KBM-7 (cell line): ENCODE data around the gene VSIG10L2.

Experiments
- DNase-seq: peaks from one replicate; pipeline ENCODE4 v3.0.0-alpha.2; 2015
- in situ Hi-C: fragments of 300-500 bp; cut with MboI; formaldehyde crosslinking; loops from 2 replicates; pipeline ENCODE4 v1.14.3; 2020; ENCODE audit warnings: low sequenced_read_pairs, low pct_unique_long_range_greater_than_20kb, mixed read lengths

Gene VSIG10L2

DNA sequence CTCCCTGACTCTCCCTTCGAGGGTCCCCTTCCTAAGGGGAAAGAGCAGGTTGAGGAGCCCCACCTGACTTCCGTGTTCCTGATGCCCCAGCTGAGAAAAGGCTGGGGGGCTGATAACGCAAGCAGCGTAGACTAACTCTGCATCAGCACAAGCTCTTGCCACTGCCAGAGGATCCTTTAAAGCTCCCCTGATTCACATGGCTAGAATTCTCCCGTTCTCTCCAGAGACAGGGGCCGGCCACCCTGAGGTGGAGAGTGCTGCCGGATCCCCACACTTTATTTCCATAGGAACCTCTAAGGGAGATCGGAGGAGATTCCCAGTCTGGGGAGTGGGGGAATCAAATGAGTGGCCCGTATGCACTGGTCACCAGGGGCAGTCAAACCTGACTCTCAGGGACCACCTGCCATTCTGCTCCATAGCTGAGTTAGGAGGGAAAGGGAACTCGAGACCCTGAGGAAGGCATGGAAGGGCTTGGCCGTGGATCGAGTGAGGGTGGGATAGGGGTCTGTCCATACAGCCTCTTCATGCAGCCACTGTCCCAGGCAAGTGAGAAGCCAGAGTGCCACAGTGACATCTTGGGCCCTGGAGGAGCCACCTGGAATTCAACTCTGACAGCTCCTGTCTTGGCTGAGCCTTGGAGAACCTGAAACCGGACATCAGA, 1.4 kb upstream of the VSIG10L2 start:
- DNase-seq: no peak
- in situ Hi-C loops: no loop called here

DNA sequence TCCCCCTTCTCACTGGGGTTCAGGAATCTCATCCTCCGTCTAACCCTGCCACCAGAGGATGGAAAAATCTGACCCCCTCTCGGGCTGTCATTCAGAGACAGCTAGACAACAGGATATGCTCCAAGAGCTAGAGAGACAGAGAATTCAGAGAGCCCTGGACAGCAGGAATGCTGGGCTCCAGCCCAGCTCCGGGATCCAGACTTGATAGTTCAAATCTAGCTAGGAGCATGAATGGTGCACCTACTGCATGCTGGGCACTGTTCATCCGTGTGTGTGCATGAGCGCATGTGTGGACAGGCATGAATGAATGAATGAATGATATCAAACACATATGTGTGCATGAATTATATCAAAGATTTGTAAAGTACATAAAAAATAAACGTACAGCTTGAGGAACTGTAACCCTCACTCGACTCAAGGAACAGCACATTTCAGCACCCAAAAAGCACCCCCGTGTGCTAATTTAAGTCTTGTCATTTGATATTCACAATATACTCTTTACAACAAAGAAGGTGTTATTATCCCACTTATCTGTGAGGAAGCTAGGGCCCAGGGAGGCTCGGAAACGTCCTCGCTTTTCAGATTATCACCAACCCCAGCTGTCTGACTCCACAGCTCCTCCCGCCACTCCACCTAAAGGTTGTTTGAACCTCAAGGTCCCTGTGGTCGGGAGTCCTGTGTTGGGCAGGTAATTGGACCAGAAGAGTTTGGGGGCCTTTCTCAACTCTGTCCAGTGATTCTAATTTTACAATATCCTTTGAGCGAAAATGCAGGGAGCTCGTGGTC, 640 bp upstream of the VSIG10L2 start:
- in situ Hi-C loops: no loop called here
- no peak for DNase-seq

DNA sequence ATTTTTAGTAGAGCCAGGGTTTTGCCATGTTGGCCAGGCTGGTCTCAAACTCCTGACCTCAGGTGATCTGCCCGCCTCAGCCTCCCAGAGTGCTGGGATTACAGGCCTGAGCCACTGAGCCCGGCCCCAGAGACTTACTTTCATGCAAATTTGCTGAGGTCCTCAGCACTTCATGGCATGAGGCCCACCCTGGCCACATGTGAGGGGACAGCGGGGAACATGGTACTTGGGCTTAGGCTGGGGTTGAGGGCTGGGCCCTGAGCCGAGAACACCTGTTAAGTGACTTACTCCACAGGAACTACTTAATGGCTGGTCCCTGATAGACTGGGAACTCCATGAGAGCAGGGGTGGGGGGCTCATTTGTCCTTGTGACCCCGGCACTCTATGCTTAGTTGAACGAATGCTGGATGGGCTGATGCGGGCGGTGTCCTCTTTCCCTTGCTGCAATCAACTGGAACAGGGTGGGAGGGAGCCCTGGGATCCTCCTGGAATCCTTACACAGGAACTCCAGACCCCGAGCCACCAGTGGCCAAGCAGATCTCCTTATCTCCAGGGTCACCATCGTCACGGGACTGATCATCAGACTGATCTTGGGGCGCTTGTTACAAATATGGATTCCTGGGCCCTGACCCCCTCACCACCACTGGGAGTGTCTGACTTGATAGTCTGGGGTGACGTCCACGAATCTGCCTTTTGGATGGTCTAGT, 1.0 kb downstream of the VSIG10L2 start:
- in situ Hi-C loops: no loop called here
- DNase-seq: no peak

DNA sequence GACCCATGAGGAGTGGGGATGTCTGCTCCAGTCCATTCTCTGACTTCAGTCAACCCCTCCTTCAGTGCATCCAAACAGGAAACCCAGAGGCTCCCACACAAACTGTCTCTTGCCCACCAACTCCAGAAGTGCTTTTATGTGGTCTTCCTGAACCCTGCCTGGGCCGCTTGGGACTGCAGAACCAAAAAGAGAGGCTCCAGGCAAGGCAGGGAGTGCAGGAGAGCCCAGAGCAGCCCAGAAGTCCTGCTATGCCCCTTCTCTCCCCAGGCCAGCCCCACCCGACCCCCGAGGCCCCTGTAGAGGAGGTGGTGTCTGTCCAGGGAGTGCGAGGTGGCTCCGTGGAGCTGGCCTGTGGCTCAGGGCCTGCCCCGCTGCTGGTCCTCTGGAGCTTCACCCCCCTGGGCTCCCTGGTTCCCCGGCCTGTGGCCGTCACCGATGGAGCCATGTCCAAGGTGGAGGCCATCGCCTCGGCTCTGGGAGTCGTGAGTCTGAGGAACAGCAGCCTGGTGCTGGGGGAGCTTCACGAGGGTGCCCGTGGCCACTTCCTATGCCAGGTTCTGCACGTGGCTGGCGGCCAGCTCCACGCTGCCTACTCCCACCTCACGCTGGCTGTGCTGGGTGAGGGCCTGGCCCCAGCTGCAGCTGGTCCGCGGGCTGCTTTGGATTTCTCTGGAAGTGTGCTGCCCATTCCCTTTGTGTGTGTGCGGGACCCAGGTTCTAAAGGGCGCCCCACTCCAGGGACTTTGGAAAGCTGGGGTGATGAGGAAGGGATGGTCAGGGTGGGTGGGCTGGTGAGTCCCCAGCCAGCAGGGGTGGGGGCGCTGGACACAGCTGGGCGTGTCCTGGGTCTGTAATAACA, 1.8 kb downstream of the VSIG10L2 start:
- no peak for DNase-seq
- in situ Hi-C loops: no loop called here

DNA sequence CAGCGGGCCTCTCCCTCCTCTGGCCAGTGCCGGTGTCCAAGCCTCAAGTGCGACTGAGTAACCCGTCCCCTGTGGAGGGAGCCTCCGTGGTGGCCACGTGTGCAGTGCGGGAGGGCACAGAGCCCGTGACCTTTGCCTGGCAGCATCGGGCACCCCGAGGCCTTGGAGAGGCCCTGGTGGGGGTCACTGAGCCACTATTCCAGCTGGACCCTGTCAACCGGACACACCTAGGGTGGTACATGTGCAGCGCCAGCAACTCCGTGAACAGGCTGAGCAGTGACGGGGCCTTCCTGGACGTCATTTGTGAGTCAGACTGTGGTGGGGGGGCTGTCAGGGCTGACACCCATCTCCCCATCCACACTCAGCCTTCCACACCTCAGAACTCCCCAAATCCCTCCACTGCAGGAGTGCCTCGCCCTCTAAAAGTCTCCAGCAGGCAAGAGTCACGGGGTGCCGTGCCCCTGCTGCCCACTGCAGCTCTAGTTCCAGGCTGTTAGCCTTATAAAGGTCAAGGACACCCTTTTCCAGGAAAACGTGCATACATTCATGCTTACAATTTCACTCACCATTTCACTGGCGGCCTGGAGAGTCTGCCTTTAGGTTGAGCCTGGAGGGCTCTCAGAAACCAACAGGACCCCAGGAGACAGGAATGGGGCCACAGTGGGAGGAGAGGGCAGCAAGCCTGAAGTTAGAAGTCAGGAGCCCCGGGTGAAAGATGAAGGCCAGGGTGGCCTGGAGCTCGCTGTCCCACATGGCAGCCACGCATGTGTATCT, 2.6 kb downstream of the VSIG10L2 start:
- in situ Hi-C loops: no loop called here
- DNase-seq: no peak

DNA sequence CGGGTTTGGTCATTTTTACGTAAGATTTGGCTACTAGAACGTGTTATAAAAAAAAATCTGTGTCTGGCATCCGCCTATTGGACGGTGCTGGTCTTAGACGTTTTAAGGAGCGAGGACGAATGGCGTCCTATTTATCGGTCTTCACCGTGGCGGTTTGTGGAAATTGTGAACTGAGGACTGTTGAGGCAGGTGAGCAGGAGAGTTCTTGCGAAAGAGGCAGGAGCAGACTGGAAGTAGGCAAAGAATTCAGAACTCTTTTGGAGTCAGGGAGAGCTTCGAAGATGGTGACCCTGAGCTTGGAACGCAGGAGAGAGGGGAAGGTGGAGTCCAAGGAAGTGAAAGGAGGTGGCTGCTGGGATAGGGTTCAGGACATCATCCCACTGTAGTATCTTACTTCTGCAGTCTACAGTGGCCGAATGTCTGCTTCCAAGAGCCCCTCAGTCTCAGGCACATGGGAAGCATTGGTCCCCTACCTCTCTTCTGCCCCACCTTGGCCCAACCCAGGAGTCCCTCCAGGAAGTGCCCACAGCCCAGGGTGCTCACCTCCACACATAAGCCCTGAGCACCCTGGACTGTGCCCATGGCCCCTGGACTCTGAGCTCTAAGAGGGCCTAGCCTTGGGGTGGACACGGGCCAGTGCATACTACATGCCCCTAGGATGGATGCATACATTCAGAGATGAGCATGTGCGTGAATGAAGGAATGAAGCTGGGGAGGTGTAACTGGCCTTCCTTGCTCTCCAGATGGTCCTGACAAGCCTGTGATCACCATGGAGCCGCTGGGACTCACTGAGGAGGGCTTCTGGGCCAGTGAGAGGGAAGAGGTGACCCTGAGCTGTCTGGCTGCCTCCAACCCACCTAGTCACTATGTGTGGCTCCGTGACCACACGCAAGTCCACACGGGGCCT, 3.7 kb downstream of the VSIG10L2 start:
- in situ Hi-C loops: no loop called here
- no peak for DNase-seq

DNA sequence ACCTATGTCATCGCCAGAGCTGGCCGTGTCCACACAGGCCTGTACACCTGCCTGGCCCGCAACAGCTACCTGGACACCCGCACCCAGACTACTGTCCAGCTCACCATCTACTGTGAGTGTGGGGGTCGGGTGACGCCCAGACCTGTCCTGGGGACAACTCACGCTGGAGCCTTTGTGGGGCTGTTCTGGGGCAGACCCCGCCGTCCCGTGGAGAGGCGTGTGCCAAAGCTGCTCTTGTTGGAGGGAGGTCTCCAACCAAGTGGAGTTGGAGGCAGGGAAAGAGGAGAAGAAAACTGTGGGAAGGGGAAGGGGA, 4.3 kb downstream of the VSIG10L2 start:
- in situ Hi-C loops: no loop called here
- DNase-seq: no peak

DNA sequence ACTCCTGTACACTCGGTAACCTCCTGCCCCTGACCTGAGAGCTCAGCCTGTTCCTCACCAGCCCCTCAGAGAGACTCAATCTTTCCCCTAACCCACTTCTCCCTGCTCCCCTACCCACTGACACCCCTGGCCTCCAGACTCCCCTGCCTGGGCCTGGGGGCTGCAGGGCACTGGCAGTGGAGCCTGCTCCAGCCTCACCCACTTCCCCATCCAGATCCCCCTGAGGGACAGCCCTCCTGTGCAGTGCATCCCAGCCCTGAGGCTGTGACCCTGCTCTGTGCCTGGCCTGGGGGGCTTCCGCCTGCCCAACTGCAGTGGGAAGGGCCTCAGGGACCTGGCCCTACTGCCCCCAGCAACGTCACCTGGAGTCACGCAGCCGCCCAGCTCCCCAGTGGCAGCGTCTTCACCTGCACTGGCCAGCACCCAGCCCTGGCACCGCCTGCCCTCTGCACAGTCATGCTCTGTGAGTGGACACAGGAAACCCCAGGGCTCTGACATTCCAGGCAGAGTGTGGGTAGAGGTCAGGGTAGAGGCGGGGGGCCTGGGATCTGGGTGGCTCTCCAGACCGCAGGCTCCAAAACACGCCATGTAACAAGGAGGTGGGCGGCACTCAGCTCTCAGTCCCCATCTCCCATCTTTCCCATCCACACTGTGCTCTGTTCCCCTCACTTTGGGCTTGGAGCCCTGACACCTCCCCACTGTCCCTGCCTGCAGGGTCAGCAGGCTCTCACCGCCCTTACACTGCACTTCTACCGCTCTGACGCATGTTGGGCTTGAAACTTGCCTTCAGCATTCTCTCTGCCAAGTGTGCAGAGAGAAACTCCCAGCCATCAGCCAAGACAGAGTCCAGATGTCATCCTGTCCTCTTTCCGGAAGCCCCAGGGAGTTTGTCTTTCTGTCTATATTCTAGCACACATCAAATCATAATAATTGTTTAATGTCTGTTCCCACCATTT, 5.1 kb downstream of the VSIG10L2 start:
- no peak for DNase-seq
- in situ Hi-C loops: no loop called here

DNA sequence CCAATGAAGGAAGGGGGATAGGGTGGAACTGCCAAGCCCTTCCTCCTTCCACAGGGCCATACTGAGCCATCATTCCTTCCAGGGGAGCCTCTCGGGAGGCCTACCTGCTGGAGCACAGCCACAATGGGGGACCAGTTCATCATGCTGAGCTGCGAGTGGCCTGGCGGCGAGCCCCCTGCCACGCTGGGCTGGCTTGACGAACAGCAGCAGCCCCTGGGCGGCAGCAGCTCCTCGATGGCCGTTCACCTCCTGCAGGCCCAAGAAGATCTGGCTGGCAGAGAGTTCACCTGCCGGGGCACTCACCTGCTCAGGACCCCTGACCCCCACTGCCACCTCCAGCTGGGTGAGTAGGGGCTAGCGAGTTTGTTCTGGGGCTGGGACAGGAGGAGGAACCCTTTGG, 5.9 kb downstream of the VSIG10L2 start:
- DNase-seq: no peak
- in situ Hi-C loops: no loop called here

DNA sequence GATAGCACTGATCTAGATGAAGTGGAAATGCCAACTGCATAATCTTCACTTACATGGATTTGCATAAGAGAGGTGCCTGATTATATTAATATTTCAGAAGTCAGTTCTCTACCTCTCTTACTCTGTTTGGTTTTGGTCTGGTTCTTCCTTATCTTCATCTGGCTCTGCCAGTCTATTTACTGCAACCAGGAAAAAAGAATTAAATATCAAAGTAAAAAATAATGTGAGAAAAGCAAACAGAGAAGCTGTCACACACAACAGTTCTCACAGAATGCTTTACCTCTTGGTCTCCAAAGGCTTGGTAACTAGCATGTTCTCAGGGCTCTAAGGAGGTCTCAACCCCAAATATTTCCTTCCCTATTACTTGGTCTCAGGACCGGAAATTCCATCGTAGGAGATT, 6.7 kb downstream of the VSIG10L2 start:
- DNase-seq: no peak
- in situ Hi-C loops: no loop called here

DNA sequence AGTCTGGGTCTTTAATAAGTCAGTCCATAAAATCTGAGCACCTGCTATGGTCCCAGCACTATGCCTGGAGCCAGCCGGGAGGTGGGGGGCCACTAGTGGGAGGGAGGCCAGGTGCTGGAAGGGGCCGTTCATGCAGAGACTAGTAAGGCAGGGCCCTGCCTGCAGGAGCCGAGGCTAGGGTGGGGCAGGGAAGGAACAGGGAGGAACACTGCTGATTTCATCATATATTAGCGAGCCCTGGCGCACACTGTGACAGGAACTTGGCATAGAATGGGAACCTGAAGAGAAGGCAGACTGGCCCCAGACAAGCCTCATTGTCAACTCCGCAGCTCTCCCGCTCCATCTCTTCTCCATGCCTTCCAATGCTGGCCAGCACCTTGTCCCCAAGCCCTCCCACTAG, 7.1 kb downstream of the VSIG10L2 start:
- in situ Hi-C loops: no loop called here
- DNase-seq: no peak

DNA sequence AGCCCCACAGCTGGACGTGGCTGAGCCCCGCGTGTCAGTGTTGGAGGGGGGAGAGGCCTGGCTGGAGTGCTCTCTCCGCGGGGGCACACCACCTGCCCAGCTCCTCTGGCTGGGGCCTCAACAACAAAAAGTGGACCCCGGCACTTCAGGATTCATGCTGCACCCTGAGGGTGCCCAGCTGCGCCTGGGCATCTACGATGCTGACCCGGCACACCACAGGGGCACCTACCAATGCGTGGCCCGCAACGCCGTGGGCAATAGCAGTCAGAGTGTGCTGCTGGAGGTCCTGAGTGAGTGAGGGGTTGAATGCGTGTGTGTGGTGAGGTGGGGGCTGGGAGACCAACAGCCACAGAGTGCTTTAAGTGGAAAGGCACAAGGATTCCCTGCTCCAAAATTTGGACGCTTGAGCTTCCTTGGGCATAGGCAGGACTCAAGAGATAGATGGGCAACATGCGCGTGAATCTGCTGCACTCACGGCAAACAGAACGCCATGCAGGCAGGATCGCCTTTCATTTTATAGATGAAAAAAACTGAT, 7.6 kb downstream of the VSIG10L2 start:
- in situ Hi-C loops: no loop called here
- no peak for DNase-seq

DNA sequence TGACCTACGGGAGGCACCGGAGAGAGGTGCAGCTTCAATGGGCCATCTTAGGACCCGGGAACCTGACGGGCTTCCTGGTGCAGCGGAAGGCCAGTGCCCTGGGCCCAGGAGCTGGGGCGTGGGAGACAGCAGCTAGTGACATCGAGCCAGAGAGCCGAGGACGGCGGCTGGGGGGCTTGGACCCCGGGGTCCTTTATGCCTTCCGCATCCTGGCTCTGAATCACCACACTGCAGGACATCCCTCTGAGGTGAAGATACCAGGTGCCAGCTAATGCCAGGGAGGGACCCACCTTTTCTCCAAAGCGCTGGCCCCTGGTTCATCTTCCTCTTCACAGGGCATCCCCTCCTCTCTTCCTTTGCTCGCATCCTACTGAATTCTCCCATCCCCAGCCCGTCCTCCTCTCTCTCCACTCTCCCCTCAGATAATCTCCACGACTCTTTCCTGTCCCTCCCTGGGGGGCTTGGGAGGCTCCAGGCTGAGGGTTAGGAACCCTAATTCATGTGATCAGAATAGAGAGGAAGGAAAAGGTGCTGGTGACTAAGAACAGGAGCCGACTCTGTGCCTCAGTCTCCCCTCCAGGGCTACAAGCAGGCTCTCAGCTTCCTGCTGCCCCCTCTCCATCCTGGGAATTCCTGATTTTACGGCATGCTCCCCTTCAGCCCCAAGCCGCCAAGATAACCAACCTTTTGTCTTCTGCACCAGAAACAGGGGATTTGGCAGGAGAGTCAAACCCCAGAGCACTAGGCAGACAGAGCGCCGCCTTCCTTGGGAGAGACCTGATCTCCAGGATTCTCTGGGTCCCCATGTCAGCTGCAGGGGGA, 8.5 kb downstream of the VSIG10L2 start:
- no peak for DNase-seq
- in situ Hi-C loops: no loop called here

DNA sequence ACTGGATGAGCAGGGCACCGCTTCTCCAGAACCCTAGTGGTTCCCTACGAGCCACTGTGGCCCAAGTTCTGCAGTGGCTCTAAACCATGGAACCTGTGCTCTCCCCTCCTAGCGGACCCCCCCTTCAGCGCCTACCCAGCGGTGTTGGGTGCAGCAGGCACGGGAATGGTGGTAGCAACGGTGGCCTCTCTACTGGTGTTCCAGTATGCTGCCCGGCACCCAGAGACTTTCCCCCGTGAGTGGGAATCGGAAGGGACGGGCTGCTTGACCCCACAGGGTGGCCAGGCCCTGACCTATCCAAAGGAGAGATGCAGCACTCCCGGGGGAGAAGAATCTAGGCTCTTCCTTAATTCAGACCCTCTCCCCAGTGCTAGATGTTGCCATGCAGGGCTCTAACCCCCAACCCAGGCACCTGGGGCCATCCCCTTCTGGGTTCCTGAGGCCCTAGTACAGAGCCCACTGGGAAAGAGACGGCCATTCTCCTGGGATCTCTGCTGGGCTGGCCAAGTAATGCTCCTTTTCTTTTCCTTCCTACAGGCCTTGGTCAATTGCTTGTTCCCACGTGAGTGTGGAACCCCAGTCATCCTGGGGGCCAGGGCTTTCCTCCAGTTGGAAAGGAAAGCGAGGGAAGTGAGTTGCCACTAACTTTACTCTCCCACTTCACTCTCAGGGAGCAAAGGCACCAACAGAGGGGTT, 9.2 kb downstream of the VSIG10L2 start:
- in situ Hi-C loops: no loop called here
- DNase-seq: no peak

DNA sequence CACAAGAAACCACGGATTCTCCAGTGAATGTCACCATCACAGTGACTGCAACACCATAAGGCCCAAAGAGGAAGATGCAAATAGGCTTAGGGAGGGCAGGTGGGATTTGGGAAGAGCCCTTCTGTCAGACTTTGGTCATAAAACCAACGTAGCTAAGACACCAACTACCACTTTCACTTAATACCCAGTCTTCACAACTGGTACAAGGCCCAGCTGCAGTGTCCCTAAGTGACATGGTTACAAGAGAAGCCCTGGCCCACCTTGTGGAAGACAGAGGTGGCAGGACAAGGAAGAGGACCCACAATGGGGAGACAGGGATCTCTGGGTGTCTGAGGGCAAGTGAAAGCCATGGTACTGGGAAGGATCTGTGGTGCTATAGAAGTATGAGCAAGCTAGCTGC, 10.0 kb downstream of the VSIG10L2 start:
- in situ Hi-C loops: no loop called here
- DNase-seq: no peak
